ENCODE results near the gene FAHD1.

Gene FAHD1

DNA sequence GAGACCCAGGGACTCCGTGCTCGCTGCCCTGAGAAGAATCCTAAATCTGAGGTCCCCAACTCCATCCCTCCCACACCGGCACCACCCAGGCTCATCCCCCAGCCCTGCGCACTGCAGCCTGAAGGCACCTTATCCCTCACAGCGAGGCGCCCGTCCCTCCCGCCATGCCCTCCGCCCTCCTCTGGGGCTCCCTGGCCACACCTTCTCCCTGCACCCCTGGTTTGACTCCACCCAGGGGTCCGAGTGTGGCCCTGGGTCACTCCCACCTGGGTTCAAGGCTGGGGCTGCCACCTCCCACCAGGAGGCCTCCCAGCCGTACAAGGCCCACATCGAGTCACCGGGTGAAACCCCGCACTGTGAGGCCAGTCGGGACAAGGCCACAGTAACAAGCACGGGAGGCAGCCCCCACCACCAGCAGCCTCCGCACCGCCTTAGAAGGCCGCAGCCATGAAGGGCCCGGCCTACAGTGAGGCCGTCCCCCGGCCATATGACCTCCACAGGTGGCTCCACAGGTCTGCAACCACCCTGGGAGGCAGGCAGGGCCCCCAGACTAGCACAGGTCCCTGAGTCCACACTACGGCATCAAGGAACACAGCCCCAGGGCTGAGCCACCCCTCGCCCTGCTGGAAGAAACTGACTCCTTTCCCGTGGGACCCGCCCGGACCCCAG lies 8.7 kb upstream of the FAHD1 start:
- DNase-seq = no peak

DNA sequence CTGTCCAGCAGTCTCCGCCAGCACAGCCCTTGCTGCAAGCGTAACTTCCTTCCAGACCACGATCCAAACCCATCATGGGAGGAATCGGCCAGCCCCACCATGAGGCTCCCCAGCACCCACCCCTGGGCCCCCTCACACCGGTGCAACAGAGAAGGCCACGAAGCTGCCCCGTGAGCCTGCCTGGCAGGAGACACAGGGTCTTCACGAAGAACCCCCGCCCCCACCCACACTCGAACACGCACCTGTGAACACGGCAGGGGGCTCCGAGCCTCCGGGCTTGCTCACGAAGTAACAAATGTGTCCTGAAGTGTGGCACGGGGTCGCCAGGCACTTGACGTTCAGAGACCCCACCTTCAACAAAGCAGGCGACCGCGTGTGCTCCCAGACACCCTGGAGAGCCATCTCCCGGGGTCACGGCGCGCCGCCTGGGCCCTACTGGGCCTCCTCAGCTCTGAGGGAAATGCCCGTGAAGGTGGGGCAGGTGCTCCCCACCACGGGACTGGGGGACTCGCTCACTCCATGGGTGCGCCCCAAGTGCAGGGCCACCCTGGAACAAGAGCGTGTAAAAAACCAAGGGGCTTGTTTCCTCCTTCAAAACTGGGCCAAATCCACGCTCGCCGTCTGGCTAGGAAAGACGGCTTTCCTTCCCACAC lies 8.0 kb upstream of the FAHD1 start:
- no peak for DNase-seq

DNA sequence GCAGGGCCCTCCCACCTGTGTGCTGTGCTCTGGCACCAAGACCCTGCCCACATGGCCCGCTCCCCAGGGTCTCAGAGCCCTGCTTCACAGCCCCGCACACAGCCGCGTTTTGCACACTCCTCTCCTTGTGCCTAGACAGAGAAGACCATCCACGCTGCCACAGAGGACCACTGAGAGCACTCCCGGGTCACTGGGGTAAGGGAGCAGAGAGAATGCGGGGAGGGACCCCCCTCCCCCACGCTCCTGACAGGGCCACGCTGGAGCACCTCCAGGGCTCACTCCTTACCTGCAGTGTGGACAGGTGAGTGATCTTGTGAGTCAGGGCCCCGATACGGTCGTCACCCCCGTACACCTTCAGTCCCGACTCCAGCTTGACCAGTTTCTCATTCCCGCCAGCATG lies 7.4 kb upstream of the FAHD1 start:
- DNase-seq = no peak

DNA sequence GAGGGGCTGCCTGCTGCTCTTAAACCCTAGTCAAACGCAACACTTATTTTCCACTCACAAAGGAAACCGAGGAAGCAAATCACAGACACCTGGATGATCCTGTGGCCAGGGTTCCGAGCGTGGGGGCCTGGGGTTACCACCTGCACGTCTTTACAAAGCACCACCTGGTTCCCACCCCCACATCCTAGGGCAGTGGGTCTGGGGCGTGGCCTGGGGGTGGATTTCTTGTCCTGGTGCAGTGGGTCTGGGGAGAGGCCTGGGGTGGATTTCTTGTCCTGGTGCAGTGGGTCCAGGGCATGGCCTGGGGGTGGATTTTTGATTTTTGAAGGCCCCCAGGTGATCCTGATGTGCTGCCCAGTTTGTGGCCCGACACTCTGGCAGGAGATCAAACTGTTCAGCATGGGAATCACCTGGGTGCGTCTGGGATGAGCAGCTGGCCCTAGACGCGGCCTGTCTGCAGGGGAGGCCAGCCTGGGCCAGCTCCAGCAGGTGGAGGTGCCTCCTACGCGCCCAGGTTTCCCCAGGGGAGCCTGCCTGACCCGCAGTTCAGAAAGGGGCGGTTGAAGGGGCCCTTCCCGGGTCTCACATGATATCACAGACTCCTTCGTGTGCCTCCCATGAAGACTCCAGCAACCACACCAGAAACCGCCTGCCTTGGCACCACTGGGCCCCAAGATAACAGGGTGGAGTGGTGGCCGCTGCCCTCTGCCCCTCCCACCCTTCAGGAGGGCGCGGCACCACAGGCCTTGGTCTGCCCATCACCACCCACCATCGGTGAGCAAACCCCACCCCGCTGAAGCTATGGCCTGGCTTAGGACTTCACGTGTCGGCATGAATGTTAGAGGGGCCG lies 6.7 kb upstream of the FAHD1 start:
- no peak for DNase-seq

DNA sequence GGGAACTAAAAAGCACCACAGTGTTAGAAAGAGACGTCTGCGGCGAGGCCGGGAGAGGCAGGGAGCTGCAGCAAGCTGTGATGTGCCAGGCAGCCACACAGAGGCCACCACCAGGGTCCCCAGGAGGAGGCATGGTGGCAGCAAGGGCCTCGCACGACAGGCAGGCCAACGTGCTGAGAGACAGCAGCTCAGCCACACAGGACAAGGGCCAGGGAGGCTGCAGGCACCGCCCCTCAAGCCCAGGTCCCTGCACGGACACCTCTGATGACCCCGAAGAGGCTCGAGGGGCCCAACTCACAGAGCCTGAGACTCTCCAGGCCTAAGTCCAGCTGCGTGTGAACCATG lies 6.1 kb upstream of the FAHD1 start:
- DNase-seq = no peak

DNA sequence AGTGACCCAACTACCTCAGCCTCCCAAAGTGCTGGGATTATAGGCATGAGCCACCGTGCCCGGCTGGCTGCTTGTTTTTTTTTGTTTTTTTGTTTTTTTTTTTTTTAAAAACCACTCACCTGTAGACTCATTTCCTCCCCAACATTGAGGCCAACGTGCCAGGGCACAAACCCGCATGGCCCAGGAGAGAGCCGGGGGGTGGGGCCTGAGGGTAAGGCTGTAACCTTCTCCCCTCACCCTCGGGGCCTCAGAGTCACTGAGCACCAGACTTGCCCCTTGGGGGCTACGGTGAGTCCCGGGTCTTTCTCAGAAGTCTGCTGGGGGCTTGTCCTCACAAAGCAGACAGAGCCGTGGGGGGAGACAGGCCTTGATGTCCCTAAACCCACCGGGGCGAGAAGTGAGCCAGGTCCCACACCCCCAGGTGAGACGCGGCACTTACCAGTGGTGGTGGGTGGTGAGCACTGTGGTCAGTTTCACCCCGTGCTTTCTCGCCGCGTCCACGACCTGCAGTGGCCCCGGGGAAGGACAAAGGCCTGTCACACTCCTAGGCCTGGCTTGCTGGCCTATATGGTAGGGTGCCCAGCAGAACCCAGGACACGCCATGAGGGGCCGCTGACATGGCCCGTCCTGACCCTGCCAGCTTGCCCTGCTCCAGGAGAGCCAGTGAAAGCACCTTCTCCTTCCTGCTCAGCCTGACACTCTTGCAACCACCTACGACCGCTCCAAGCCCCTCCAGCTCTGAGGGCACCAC lies 5.0 kb upstream of the FAHD1 start:
- DNase-seq = no peak

DNA sequence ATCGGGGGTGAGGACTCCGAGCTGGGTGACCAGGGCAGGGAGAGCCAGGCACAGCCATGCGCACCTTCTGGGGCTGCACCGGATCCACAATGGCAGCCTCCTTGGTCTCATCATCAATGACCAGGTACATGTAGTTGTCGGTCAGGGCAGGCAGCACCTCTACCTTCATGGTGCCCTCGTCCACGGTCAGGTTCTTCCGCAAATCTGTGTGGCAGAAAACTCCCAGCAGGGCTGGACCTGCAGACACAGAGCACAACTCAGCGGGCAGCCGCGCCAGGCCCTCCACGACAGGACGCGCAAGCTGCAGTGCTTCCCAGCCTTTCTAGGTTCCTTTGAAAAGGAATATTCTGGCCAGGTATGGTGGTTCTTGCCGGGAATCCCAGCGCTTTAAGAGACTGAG lies 4.2 kb upstream of the FAHD1 start:
- DNase-seq = no peak

DNA sequence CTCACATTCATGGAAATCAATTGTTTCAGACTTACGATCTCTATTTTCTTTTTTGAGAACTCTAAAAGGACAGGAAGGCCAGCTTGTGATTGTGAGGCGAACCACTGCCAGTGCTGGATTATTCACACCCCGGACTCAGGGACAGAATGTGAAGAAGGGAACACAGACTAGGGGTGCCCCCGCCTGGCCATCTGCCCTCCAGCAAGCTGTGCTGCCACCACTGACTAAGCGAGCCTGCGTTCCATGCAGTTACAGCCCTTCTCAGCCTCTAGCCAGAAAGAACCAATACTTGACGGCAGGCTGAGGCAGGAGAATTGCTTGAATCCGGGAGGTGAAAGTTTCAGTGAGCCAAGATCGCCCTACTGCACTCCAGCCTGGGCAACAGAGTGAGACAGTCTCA lies 3.2 kb upstream of the FAHD1 start:
- DNase-seq = peak in 2 of 3 donors; percentile 7 to 13

DNA sequence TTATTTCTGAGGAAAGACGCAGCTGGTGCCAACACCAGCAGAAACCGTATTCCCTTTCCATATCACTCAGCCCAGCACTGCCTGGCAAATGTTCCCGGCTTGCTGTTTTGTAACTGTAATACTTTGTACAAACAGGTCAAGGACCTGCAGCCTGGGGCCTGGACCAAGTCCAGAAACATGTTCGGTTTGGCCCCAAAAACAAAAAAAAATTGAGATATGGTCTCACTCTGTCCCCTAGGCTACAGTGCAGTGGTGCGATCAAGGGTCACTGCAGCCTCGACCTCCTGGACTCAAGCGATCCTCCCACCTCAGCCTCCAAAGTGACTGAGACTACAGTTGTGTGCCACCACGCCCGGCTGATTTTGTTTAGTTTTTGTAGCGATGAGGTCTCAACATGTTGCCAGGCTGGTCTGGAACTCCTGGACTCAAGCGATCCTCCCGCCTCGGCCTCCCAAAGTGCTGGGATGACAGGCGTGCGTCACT lies 1.6 kb upstream of the FAHD1 start:
- no peak for DNase-seq

DNA sequence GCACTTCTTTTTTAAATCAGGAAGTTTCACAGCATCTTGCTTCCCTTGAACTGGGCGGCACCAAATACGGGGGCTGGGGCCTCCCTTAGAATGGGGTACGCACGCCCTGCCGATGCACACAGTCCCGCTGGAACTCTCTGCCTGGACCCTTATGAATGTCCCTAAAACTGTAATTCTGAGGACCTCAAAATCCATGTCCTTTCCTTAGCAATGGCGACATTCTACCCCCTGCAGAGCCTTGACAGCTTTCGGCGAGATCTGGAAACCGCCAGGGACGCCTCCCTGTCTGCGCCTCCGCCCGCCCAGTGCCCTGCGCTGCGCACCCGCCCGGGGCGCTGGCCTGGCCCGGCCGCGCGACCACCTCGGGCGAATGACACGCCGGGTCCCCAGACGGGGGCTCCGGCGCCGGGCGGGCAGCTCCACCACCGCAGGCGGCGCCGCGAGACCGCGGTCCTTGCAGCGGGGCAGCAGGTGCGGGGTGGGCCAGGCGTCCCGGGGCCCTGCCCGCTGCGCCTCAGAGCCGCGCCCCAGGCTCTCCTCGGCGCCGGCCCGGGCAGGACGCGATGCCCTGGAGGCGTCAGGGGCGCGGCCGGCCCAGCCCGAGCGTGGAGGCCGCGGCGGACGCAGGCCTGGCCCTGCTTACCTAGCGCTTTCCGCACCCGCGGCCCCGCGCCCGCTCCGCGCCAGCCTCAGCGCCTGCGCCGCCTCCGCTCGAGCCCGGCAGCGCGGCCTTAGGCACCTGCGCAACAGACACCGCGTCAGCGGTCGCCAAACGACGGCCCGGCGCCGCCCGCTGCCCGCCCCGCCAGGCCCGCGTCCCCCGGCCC lies 929 bp upstream of the FAHD1 start:
- peak; percentile 62 to 84 (median 68) for DNase-seq

DNA sequence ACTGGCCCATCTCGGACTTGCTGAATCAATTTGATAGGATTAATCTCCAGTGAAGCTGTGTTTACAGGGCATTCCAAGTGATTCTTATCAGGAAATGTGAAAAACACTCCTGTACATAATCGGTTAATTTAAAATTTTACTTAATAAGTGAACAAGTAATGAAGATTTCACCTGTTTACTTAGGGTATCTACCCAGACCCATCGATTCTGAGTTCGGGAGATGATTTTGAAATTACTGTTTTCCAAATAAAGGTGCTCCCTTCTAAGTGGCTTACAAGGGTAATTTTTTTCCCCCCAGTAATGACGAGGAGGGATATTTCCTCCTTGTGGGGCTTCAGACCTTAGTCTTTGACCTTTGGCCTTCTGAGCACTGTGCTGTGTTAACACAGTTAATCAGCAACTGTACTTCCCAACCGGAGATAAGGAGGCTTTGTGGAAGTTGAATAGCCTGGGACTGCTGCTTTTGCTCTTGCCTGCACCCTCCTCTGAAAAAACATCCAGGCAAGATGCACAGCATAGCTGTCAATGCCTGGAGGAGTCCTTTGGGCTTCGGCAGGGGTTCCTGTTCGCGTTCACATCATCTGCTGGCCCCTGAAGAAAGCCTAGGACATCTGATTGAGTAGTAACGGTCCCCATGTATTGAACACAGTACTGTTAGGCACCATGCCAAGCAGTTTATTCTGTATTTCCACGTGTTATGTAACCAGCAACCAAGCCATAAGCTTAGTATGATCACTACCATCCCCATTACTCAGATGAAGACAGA lies 1.8 kb downstream of the FAHD1 start:
- peak in 1 of 3 donors; percentile 6 for DNase-seq

DNA sequence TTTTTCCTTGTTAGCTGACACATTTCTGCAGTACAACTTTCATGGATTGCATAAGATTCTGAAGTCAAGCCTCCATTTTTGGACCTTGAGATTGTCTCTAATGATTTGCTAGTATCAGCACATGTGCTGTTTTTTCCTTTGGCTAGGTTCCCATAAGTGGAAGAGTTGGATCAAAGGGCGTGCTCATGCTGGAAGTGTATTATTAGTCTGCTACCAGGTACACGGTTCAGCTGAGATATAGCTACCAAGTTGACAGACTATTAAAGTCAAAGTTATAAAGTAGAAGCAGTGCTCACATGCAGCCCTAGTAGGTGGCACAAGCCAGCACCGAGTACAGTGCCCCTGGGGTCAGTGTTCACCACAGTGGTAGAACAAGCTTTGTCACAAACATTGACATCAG lies 3.2 kb downstream of the FAHD1 start:
- no peak for DNase-seq

DNA sequence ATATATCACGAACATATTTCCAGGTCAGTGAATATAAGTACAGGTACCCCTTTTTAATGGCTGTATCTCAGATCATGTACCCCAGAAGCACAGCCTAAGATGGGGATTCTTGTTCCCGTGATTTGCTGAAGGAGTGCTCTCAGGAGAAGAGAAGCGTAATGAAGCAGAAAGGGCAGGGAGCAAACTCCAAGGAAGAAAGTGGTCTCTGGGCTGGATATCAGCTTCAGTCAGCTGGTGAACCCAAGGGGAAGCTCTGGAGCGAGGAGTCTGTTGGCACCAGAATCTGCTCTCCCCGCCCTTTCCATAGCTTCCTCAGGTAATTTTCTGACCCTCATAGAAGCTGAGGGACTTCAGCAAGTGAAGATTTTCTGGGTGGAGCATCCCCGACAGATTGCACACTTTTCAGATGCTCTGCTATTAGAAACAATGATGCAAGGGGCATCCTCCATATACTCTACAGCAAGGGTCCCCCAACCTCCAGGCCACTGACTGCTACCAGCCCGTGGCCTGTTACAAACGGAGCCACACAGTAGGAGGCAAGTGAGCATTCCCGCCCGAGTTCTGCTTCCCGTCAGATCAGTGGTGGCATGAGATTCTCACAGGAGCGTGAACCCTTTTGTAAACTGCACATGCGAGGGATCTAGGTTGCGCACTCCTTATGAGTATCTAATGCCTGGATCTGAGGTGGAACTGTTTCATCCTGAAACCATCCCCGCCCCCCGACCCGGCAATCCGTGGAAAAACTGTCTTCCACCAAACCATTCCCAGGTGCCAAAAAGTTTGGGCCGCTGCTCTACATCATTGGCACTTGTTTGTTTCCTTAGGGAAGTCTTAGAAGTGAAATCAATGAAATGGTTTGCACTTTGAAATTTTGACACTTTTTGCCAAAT lies 4.4 kb downstream of the FAHD1 start:
- DNase-seq = no peak

DNA sequence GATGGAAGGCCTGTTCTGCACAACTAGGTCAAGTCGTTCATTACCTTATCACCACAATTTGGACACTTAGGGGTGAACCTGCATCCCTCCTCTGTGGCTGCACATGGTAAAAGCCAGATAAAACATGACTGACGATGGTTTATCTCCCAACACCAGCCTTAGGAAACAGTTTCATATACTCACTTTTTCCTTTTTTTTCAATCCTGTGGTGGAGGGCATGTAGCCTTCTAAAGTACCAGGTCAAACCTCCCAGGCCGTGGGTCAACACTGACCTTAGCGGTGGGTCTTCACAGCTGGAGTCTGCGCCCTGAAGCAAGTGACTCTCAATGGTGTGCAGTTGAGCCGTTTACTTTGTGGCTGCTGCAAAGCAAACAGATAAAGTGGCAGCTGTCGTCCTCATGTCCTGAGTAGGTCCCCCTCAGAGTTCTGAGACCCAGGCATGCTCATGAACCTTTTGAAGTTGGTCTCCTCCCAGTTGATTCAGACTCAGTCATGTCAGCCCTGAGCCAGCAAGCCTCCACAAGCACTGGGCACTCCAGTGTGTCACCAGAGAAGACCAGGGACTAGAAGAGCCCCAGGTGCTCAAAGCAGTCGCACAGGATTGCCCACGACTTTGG lies 5.9 kb downstream of the FAHD1 start:
- DNase-seq = no peak

DNA sequence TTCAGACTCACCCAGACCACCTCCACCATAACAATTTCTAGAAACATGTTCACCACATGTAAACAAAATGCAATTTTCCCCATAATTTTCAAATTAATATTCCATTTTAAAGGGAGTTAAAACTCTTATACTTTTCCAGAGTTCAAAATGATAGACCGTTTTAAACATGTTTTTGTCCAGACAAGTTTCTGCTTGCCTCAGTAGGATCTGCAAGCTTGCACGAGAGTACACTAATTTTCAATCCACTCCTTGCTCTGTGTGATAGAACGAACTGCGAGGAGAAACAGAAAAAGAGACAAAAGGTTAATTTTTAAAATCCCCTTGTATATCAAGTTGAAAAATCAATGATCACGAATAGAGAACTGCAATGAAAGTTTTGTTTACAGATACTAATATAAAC lies 7.1 kb downstream of the FAHD1 start:
- no peak for DNase-seq

DNA sequence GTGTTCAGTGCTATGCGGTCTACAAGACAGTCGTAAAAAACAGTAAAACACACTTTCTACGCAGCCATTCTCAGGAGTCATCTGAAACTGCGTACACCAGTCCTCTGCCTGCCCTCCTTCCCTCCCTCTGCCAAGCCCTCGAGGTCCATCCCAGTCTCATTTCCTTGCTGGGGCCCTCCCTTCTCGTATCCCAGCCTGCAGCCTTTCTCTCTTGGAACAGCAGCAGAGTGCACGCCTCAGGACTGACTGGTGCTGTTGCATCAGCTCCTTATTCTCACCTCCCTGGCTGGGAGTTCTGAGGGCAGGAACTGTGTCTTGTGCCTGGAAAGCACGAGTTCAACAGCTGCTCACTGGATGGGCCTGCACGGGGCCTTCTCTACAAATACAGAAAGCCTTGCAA lies 12.5 kb downstream of the FAHD1 start:
- no peak for DNase-seq

DNA sequence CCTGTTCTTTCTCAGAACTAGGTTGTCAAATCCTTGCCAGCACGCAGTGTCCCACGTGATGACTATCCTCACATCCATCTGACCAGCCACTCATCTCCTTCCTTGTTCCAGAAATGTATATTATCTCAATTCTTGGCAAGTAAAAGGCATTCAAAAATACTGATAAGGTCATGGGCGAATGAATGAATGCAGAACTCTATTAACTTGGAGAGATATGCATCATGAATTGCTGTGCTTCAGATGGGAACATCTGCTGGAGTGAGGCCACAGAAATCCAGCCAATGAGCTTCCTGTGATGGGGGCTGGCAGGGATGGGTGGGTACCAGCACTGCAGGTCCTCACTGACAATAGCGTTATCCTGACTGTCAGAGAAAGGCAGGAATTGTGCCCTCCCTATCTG lies 19.0 kb downstream of the FAHD1 start:
- no peak for DNase-seq

DNA sequence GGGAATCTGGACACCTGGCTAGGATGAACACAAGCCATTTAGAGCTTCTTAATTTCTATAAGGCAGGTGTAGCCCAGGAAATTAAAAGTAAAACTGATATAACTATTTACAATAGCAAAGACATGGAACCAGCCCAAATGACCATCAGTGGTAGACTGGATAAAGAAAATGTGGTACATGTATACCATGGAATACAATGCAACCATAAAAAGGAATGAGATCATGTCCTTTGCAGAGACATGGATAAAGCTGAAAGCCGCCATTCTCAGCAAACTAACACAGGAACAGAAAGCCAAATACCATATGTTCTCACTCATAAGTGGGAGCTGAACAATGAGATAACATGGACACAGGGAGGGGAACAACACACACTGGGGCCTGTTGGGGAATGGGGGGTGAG lies 19.4 kb downstream of the FAHD1 start:
- DNase-seq = no peak

DNA sequence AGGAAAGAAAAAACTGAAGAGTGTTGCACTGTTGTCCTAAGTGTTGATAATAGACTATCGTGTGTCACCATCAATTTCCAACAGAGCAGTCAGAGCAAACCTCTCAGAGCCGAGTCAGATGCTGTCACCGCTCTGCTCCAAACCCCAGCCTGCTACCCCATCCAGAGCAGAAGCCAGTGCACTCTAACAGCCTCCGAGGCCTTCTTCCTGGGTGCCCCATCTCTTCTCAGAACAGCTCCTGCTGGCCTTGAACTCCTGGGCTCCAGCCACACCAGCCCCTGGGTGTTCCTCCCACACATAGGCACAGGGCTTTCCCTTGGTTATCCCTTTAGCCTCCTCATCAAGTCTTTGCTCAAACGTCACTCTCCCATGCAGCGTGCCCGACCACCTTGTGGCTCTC lies 24.0 kb downstream of the FAHD1 start:
- DNase-seq = no peak

DNA sequence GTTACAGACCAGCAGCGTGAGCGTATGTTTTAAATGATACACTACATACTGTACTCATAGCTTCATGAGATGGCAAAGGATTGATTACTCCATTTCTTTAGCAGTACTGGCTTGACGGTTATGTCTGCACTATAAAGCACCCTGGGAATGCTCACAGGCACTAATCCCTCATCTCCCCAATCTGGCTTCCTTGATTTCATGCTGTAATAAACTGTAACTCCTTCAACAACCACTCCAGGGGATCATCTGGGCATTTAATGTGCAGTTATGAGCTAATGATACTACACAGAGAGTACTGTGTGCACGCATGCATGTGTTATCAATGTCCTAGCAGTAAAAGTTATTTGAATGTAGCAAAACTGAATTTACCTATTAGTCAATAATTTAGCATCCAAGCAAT lies 24.8 kb downstream of the FAHD1 start:
- no peak for DNase-seq

All from suppressor macrophage treated with lipopolysaccharide for 1 hour (primary cell).